Measurements from ENCODE around the gene CAV1. TPM values are rescaled to one million over a fixed set of nuclear protein-coding genes. Genes with fewer than 3 reads are reported as not detected.

CAV1 gene
- total and polyA plus RNA-seq, 7 donors: 8.8 to 857 (median 328) TPM

- Histone ChIP-seq H3K27me3 (no peaks in the 10 kb centered on the region), H3K27ac (peak overlapping the region in 3 of 4 donors; percentile 29 to 61 (median 56)), H3K4me3 (no peak overlapping the region), H3K4me1 (peaks cover 0 to 30% (median 19%) of the 10 kb centered on the region in 4 donors), H3K9me3 (no peaks in the 10 kb centered on the region), H3K36me3 (no peaks in the 10 kb centered on the region)
- TF ChIP-seq POLR2AphosphoS5 (IDR thresholded peaks at IDR 0.05): no peak
- no peak for TF ChIP-seq EP300 (IDR thresholded peaks at IDR 0.05)
- no peak for TF ChIP-seq POLR2A (IDR thresholded peaks at IDR 0.05)
- peak; percentile 58 to 75 (median 71) for TF ChIP-seq CTCF (IDR thresholded peaks at IDR 0.05)
- no peak for DNase-seq
- intact Hi-C loops (cut with DNase I): loop anchor here (2.0 to 10.0 kb wide), 3 partner anchors 62 to 330 kb away; no protein-coding TSS in a partner anchor
- WGBS, 2 donors: 9 to 21% methylated on average over 4 of the region's 4 CpGs
These were observed 64.1 kb downstream of the CAV1 start for GRCh38 chr7:116588641-116589594.

DNA sequence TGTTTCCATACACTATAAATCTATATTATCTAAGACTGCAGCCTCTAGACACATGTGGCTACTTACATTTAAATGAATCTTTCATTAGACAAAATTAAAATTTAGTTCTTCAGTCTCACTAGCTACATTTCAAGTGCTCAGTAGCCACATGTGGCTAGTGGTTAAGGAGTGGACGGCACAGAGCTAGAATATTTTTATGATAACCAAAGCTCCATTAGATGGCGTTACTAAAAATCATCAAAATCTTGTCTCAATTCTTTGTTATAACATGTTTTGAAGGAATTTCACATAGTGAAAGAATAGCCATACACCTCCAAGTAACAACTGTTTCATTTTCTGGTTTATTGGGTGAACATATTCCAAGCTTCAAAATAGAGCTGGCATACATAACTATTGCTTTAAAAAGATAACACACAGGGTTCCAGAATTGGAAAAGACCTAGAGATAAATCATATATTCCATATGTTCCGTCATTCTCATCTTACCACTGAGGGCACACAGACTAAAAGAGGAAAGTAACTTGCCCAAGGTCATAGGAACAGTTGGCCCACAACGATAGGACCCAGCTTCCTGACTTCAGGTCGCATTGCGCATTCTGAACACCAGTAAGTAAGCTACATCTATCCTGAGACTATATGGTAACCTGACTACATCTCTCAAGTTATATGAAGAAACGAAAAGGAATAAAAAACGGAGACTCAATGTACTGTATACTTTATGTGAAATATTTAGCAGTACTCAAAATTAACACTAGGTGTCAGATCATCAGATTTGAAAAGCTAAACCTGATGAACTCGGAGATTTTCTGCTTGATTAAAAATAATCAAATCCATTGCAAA is 66.6 kb downstream of the CAV1 start:
- no peak for DNase-seq
- intact Hi-C loops (cut with DNase I): loop anchor here (2.0 kb wide), 3 partner anchors 81 to 419 kb away; partner anchors contain the start of gene MET
- Histone ChIP-seq H3K4me1 (peaks cover 0 to 24% (median 13%) of the 10 kb centered on the region in 4 donors), H3K36me3 (no peaks in the 10 kb centered on the region), H3K27ac (no peak overlapping the region), H3K27me3 (no peaks in the 10 kb centered on the region), H3K9me3 (no peaks in the 10 kb centered on the region), H3K4me3 (no peak overlapping the region)
- WGBS, 2 donors: 38 to 39% methylated on average over 9 of the region's 9 CpGs
- TF ChIP-seq CTCF (IDR thresholded peaks at IDR 0.05) (peak in 3 of 4 experiments; percentile 54 to 65 (median 57)), EP300 (IDR thresholded peaks at IDR 0.05) (no peak)

GRCh38 chr7:116592041-116592355 is 67.2 kb downstream of the CAV1 start:
- Histone ChIP-seq H3K36me3 (no peaks in the 10 kb centered on the region), H3K9me3 (no peaks in the 10 kb centered on the region), H3K27ac (no peak overlapping the region), H3K4me3 (no peak overlapping the region), H3K27me3 (no peaks in the 10 kb centered on the region), H3K4me1 (peaks cover 0 to 24% (median 13%) of the 10 kb centered on the region in 4 donors)
- 3 to 4% methylated on average over 1 of the region's 1 CpG for WGBS, 2 donors
- no peak for DNase-seq
- TF ChIP-seq POLR2A (IDR thresholded peaks at IDR 0.05) (no peak), EP300 (IDR thresholded peaks at IDR 0.05) (no peak), POLR2AphosphoS5 (IDR thresholded peaks at IDR 0.05) (no peak), CTCF (IDR thresholded peaks at IDR 0.05) (no peak)
- intact Hi-C loops (cut with DNase I): loop anchor here (2.0 kb wide), 1 partner anchor 217 kb away; no protein-coding TSS in a partner anchor

DNA sequence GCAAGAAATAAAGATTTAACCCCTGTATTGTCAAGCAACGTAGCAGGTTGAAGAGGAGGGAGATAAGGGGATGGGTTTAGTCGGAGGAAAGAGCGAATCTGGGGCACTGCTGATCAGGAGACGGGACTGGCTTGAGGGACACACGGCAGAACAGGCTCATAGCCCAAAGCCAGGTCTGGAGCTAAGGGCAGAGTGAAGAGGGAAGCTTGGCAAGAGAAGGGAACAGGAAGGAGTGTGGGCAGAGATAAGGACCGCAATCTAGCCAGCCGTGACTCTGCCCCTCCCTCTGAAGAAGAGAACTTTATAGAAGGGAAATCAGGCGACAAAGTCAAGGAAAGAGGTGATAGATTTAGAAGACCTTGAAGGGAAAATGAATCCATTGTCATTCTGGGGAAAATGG is 67.6 kb downstream of the CAV1 start:
- no peaks in the 10 kb centered on the region for H3K36me3 ChIP-seq
- no peak for DNase-seq
- 9 to 26% methylated on average over 8 of the region's 8 CpGs for WGBS, 2 donors
- H3K9me3 ChIP-seq: no peaks in the 10 kb centered on the region
- TF ChIP-seq EP300 (IDR thresholded peaks at IDR 0.05) (no peak), CTCF (IDR thresholded peaks at IDR 0.05) (no peak), POLR2AphosphoS5 (IDR thresholded peaks at IDR 0.05) (no peak), POLR2A (IDR thresholded peaks at IDR 0.05) (no peak)
- intact Hi-C loops (cut with DNase I): loop anchor here (2.0 kb wide), 1 partner anchor 216 kb away; no protein-coding TSS in a partner anchor
- no peak overlapping the region for H3K27ac ChIP-seq
- no peaks in the 10 kb centered on the region for H3K27me3 ChIP-seq
- no peak overlapping the region for H3K4me3 ChIP-seq
- H3K4me1 ChIP-seq: peaks cover 0 to 24% (median 13%) of the 10 kb centered on the region in 4 donors
